ENCODE results near the gene CHRNB4.

- TF ChIP-seq CTCF (IDR thresholded peaks at IDR 0.05; ENCODE audit: low read depth, low read length, poor library complexity, severe bottlenecking) (no peak), EZH2phosphoT487 (IDR thresholded peaks at IDR 0.05; ENCODE audit: borderline replicate concordance, low read length) (no peak)
Measured at GRCh38 chr15:78616506-78616905, 24.5 kb downstream of the CHRNB4 start.
